Gastroesophageal sphincter (tissue), 4 donors: ENCODE data around the gene CPXM2. TPM values are rescaled to one million over a fixed set of nuclear protein-coding genes. Genes with fewer than 3 reads are reported as not detected.
A peak's percentile ranks its signal among the peaks of the same experiment; 100 is the strongest.

Source experiments
- ATAC-seq: fragments of 150-250 bp; one replicate; pipeline ENCODE4 v1.9.1; 2016; ENCODE audit warnings: mild to moderate bottlenecking, moderate library complexity
- H3K27ac ChIP-seq, 4 donors: fragments of 200-600 bp; sonication (generic) in 3 of 4; 1 replicate in 3 of 4; 2 replicates in 1 of 4; pipeline ENCODE4 v1.5.1; 2016 to 2019
- H3K27me3 ChIP-seq: fragments of 200-600 bp; sonication (generic); one replicate; pipeline ENCODE4 v1.5.1; 2019
- H3K36me3 ChIP-seq, 2 donors: fragments of 200-600 bp; sonication (generic); one replicate each; pipeline ENCODE4 v1.5.1; 2019; ENCODE audit warnings: control low read depth in 1 of 2
- H3K4me1 ChIP-seq, 3 donors: fragments of 200-600 bp; sonication (generic); 1 replicate in 2 of 3; 2 replicates in 1 of 3; pipeline ENCODE4 v1.5.1; 2016 to 2019; ENCODE audit warnings: control low read depth in 2 of 3
- H3K4me3 ChIP-seq, 2 donors: fragments of 200-600 bp; sonication (generic); one replicate each; pipeline ENCODE4 v1.5.1; 2019; ENCODE audit warnings: mild to moderate bottlenecking in 1 of 2, moderate library complexity in 1 of 2
- H3K9me3 ChIP-seq, 3 donors: fragments of 200-600 bp; sonication (generic); one replicate each; pipeline ENCODE4 v1.5.1; 2017 to 2019; ENCODE audit warnings: control low read depth in 2 of 3
- CTCF ChIP-seq, 4 experiments: fragments of 200-600 bp in 2 of 4; fragments of 450-650 bp in 2 of 4; sonication (generic) in 1 of 4; IDR thresholded peaks; one replicate each; pipeline ENCODE4 v1.5.1; 2017 to 2019; ENCODE audit warnings: antibody characterized with exemption in 4 of 4, mild to moderate bottlenecking in 2 of 4, moderate library complexity in 2 of 4
- EP300 ChIP-seq: sonication (generic); formaldehyde crosslinking; IDR thresholded peaks from one replicate; pipeline ENCODE4 v1.6.1; 2017; ENCODE audit warnings: antibody characterized with exemption, mild to moderate bottlenecking
- POLR2A ChIP-seq, 2 donors: fragments of 450-650 bp; IDR thresholded peaks; one replicate each; pipeline ENCODE4 v1.6.1; 2017; ENCODE audit warnings: antibody characterized with exemption in 2 of 2, mild to moderate bottlenecking in 2 of 2, moderate library complexity in 1 of 2
- POLR2AphosphoS5 ChIP-seq: sonication (generic); formaldehyde crosslinking; IDR thresholded peaks from one replicate; pipeline ENCODE4 v1.6.1; 2017; ENCODE audit warnings: antibody characterized with exemption
- WGBS, 2 donors: methylation state at CpG; one replicate each; pipeline ENCODE4 v1.1.5; 2018; ENCODE audit warnings: low coverage in 1 of 2; 5-methylcytosine and 5-hydroxymethylcytosine counted together
- total RNA-seq, 4 donors: library from RNA; depleted of rRNA; stranded (reverse); fragments of >200 nt; gene quantifications; one replicate each; pipeline ENCODE4 v1.1.0, GENCODE V29; 2016

Gene CPXM2
- total RNA-seq, 4 donors from 2014 or later = 57.1 to 165 (median 85.1) TPM

GRCh38 chr10:123836418-123837145 lies 55.0 kb downstream of the CPXM2 start:
- WGBS, 2 donors = 70 to 86% methylated on average over 3 to 6 of the region's 6 CpGs
- Histone ChIP-seq H3K4me1 (peaks cover 3 to 56% (median 13%) of the 10 kb centered on the region in 3 donors), H3K27me3 (no peaks in the 10 kb centered on the region), H3K9me3 (no peaks in the 10 kb centered on the region), H3K36me3 (peaks cover 0 to 5% of the 10 kb centered on the region in 2 donors), H3K27ac (peak overlapping the region in 3 of 4 donors; percentile 73 to 81 (median 78)), H3K4me3 (no peak overlapping the region)
- TF ChIP-seq CTCF (IDR thresholded peaks at IDR 0.05) (no peak), EP300 (no peak), POLR2A (IDR thresholded peaks at IDR 0.05) (no peak), POLR2AphosphoS5 (no peak)
- ATAC-seq = no peak

DNA sequence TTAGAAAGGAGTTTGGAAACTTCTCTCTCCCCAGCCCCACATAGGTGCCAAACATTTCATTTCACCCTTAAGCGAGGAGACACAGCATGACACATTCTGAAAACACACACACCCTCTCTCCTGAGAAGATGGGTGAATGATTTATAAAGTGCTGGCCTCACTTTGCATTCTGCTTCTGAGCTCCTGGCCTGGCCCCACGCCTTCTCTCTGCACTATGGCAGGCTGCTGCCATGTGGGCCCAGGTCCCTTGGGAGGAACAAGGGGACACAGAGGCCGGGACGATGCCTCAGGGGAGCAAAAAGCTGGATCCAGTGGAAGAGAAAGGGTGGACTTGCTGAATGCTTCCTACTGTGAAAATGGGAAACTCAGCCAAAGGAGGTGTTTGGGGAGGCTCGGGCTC lies 56.0 kb downstream of the CPXM2 start:
- Histone ChIP-seq H3K36me3 (no peaks in the 10 kb centered on the region), H3K27ac (peak overlapping the region; percentile 3 to 81 (median 76)), H3K4me3 (no peak overlapping the region), H3K9me3 (no peaks in the 10 kb centered on the region), H3K27me3 (no peaks in the 10 kb centered on the region), H3K4me1 (peaks cover 3 to 57% (median 13%) of the 10 kb centered on the region in 3 donors)
- WGBS, 2 donors = 0 to 23% methylated on average over 1 to 2 of the region's 5 CpGs
- TF ChIP-seq EP300 = no peak
- no peak for TF ChIP-seq POLR2AphosphoS5
- TF ChIP-seq POLR2A (IDR thresholded peaks at IDR 0.05) = no peak
- no peak for TF ChIP-seq CTCF (IDR thresholded peaks at IDR 0.05)
- peak; percentile 58 for ATAC-seq

DNA sequence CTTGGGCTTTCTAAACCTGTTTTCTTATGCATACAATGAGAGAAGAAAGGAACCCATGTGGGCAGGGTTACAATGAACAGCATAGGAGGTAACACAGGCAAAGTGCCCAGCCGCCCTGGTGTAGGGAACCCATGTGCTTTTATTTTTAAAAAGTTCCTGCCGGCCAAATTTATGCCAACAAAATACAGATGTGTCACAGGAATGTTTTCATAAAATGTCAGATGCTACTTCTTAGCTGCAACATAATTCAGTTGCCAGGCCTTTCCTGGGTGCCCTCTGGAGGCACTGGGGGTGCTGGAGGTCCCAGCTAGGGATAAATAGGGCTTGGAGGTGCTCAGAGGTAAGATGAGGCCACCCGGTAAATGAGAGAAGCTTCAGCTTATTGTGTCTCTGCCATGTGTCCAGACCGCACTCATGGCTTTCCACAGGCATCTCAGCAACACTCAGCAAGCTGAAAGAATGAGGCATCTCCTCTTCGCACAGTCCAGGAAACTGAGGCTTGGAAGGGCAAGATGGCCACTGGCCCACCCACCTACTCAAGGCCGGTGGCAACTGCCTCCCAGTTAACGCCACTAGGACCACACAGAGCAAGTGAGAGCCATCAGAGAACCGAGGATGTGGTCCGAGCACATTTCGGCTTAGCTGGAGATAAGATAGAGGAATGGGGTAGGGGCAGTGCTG lies 58.3 kb downstream of the CPXM2 start:
- H3K27me3 ChIP-seq = no peaks in the 10 kb centered on the region
- 20 to 75% methylated on average over 2 to 4 of the region's 10 CpGs for WGBS, 2 donors
- H3K27ac ChIP-seq = peak overlapping the region; percentile 15 to 81 (median 76)
- no peak for ATAC-seq
- H3K4me1 ChIP-seq = peaks cover 3 to 63% (median 13%) of the 10 kb centered on the region in 3 donors
- H3K36me3 ChIP-seq = no peaks in the 10 kb centered on the region
- H3K4me3 ChIP-seq = no peak overlapping the region
- TF ChIP-seq POLR2AphosphoS5 (peak; percentile 53), EP300 (no peak)
- no peaks in the 10 kb centered on the region for H3K9me3 ChIP-seq

GRCh38 chr10:123831259-123831658 lies 60.3 kb downstream of the CPXM2 start:
- no peak for ATAC-seq
- no peaks in the 10 kb centered on the region for H3K9me3 ChIP-seq
- H3K36me3 ChIP-seq = no peaks in the 10 kb centered on the region
- peaks cover 6 to 56% (median 13%) of the 10 kb centered on the region in 3 donors for H3K4me1 ChIP-seq
- no peak overlapping the region for H3K4me3 ChIP-seq
- 50 to 74% methylated on average over 1 to 3 of the region's 3 CpGs for WGBS, 2 donors
- no peaks in the 10 kb centered on the region for H3K27me3 ChIP-seq
- TF ChIP-seq POLR2AphosphoS5 (no peak), POLR2A (IDR thresholded peaks at IDR 0.05) (no peak), CTCF (IDR thresholded peaks at IDR 0.05) (no peak), EP300 (no peak)
- peak overlapping the region in 2 of 4 donors; percentile 48 to 55 for H3K27ac ChIP-seq

DNA sequence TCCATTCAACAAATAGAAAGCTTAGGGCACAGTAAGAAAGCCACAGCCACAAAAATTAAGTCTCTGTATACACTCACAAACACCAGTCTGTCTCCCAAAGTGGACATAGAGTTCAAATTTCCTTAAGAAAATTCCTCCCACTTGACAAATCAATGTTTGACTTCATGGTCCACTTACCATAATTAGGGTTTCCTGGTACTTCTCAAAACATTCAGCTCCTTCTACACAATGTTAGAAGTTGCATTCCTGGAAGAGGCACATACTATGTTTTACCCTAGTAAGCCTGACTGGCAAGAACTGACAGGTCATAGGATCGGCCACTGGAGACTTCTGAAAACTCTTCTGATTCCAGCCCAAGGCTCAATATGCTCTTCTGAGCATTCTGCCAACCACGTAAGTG lies 70.5 kb downstream of the CPXM2 start:
- TF ChIP-seq POLR2AphosphoS5 (no peak), CTCF (IDR thresholded peaks at IDR 0.05) (no peak), POLR2A (IDR thresholded peaks at IDR 0.05) (no peak), EP300 (no peak)
- WGBS, 2 donors = 60 to 80% methylated on average over 1 of the region's 2 CpGs
- no peak overlapping the region for H3K4me3 ChIP-seq

More for the DNA sequence above, 70.5 kb downstream of the CPXM2 start:
- H3K36me3 ChIP-seq = no peaks in the 10 kb centered on the region
- peaks cover under 1 to 24% (median 6%) of the 10 kb centered on the region in 3 donors for H3K4me1 ChIP-seq
- no peaks in the 10 kb centered on the region for H3K27me3 ChIP-seq
- no peaks in the 10 kb centered on the region for H3K9me3 ChIP-seq
- H3K27ac ChIP-seq = no peak overlapping the region
- ATAC-seq = no peak
